Measurements from ENCODE around the gene ERC2. TPM values are rescaled to one million over a fixed set of nuclear protein-coding genes. Genes with fewer than 3 reads are reported as not detected.
"Not testable (repeated sequence)": the region's sequence is repeated elsewhere in the genome, so short reads cannot be mapped to it uniquely, and the experiment has no call there.

Gene ERC2
- total RNA-seq, 3 donors from 2014 or later (not counting 1 experiment from before 2014, with no cell fraction given), result not detected

DNA sequence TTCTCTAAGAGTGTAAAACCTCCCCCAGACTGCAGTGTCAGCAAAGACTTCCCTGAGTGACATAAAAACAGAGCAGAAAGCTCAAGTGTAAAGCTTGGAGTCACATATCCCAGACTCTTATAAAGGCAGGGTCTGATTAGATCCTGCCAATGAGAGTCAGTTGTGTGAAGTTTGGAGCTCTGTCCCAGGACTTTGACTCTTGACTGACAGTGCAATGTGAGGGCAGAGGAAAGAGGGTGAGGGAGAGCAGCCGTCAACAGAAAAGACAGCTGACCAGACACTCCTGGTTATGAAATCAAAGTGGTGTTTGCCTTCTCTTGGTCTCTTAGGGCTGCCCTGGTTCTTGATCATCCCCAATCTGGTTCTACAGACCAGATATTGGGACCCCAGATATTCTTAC, 393.2 kb downstream of the ERC2 start:
- no peak for DNase-seq
- 80% methylated on average over 1 of the region's 1 CpG for WGBS (ENCODE audit: insufficient coverage)
- Histone ChIP-seq H3K4me1 (ENCODE audit: control insufficient read depth, insufficient read depth, low read length) (no peaks in the 10 kb centered on the region), H3K36me3 (ENCODE audit: control insufficient read depth, insufficient read depth, low read length) (no peaks in the 10 kb centered on the region), H3K9me3 (ENCODE audit: control insufficient read depth, insufficient read depth, low read length) (no peaks in the 10 kb centered on the region), H3K4me3 (ENCODE audit: low read length) (no peak overlapping the region), H3K27ac (ENCODE audit: low read length) (no peak overlapping the region), H3K27me3 (ENCODE audit: control insufficient read depth, insufficient read depth, low read length) (no peaks in the 10 kb centered on the region)
- Mint-ChIP-seq H3K27me3 (ENCODE audit: low read depth in 2 of 2) (no peaks in the 10 kb centered on the region), H3K9me3 (no peaks in the 10 kb centered on the region), H3K27ac (no peak overlapping the region), H3K4me3 (no peak overlapping the region), H3K4me1 (no peaks in the 10 kb centered on the region), H3K36me3 (no peaks in the 10 kb centered on the region)
- TF ChIP-seq CTCF (IDR thresholded peaks at IDR 0.05), result no peak
- ATAC-seq, result no peak
- intact Hi-C loops (cut with micrococcal nuclease), result no loop called here

- Histone ChIP-seq H3K9me3 (ENCODE audit: control insufficient read depth, insufficient read depth, low read length) (no peaks in the 10 kb centered on the region), H3K36me3 (ENCODE audit: control insufficient read depth, insufficient read depth, low read length) (no peaks in the 10 kb centered on the region), H3K27me3 (ENCODE audit: control insufficient read depth, insufficient read depth, low read length) (no peaks in the 10 kb centered on the region), H3K4me1 (ENCODE audit: control insufficient read depth, insufficient read depth, low read length) (no peaks in the 10 kb centered on the region), H3K27ac (ENCODE audit: low read length) (no peak overlapping the region), H3K4me3 (ENCODE audit: low read length) (no peak overlapping the region)
- no peaks in the 10 kb centered on the region for H3K27me3 Mint-ChIP-seq (ENCODE audit: low read depth in 2 of 2)
- H3K9me3 Mint-ChIP-seq, result peaks cover 7 to 8% of the 10 kb centered on the region in 2 donors
- no peaks in the 10 kb centered on the region for H3K4me1 Mint-ChIP-seq
- H3K36me3 Mint-ChIP-seq, result peaks cover 5% of the 10 kb centered on the region
- no peak for ATAC-seq
- no peak for TF ChIP-seq CTCF (IDR thresholded peaks at IDR 0.05)
- H3K4me3 Mint-ChIP-seq, result no peak overlapping the region
- DNase-seq, result no peak
- intact Hi-C loops (cut with micrococcal nuclease), result no loop called here
- no peak overlapping the region for H3K27ac Mint-ChIP-seq
Measured at GRCh38 chr3:56069766-56070165, 398.5 kb downstream of the ERC2 start.

DNA sequence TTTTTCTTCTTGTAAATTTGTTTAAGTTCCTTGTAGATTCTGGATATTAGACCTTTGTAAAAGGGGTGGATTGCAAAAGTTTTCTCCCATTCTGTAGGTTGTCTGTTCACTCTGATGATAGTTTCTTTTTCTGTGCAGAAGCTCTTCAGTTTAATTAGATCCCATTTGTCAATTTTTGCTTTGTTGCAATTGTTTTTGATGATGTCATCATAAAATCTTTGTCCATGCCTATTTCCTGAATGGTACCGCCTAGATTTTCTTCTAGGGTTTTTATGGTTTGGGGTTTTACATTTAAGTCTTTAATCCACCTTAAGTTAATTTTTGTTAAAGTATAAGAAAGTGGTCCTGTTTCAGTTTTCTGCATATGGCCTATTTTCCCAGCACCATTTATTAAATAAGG, 401.9 kb downstream of the ERC2 start:
- DNase-seq; H3K36me3 ChIP-seq (ENCODE audit: control insufficient read depth, insufficient read depth, low read length); H3K4me3 Mint-ChIP-seq; H3K27me3 ChIP-seq (ENCODE audit: control insufficient read depth, insufficient read depth, low read length); H3K27me3 Mint-ChIP-seq (ENCODE audit: low read depth in 2 of 2); H3K4me3 ChIP-seq (ENCODE audit: low read length); H3K27ac ChIP-seq (ENCODE audit: low read length); H3K27ac Mint-ChIP-seq; H3K4me1 ChIP-seq (ENCODE audit: control insufficient read depth, insufficient read depth, low read length); intact Hi-C loops (cut with micrococcal nuclease); H3K9me3 ChIP-seq (ENCODE audit: control insufficient read depth, insufficient read depth, low read length); H3K36me3 Mint-ChIP-seq; ATAC-seq; H3K4me1 Mint-ChIP-seq: not testable (repeated sequence)
- WGBS (ENCODE audit: insufficient coverage), result 100% methylated on average over 1 of the region's 1 CpG
- peaks cover 7 to 10% of the 10 kb centered on the region in 2 donors for H3K9me3 Mint-ChIP-seq

DNA sequence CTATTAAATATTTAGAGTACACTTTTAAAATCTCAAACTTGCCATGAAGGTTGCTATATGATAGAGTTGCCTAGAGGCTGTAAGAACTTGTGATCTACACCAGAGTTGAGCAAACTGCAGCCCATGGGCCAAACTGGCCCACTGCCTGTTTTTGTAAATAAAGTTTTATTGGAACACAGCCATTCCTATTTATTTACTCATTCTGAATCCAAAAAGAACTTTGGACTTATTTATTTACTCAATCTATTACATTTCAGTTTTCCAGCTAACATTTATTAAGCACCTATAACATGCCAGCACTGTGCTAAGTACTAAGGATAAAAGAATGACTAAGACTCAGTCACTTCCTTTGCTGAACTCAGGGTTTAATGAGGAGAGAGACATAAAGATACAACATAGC, 403.6 kb downstream of the ERC2 start:
- no peak for TF ChIP-seq CTCF (IDR thresholded peaks at IDR 0.05)
- ATAC-seq, result no peak
- Histone ChIP-seq H3K4me1 (ENCODE audit: control insufficient read depth, insufficient read depth, low read length) (no peaks in the 10 kb centered on the region), H3K36me3 (ENCODE audit: control insufficient read depth, insufficient read depth, low read length) (no peaks in the 10 kb centered on the region), H3K27me3 (ENCODE audit: control insufficient read depth, insufficient read depth, low read length) (no peaks in the 10 kb centered on the region), H3K4me3 (ENCODE audit: low read length) (no peak overlapping the region), H3K27ac (ENCODE audit: low read length) (no peak overlapping the region), H3K9me3 (ENCODE audit: control insufficient read depth, insufficient read depth, low read length) (no peaks in the 10 kb centered on the region)
- intact Hi-C loops (cut with micrococcal nuclease), result no loop called here
- DNase-seq, result no peak
- H3K36me3 Mint-ChIP-seq, result peaks cover 5% of the 10 kb centered on the region
- H3K4me3 Mint-ChIP-seq, result no peak overlapping the region
- H3K4me1 Mint-ChIP-seq, result no peaks in the 10 kb centered on the region
- no peak overlapping the region for H3K27ac Mint-ChIP-seq
- H3K27me3 Mint-ChIP-seq (ENCODE audit: low read depth in 2 of 2), result no peaks in the 10 kb centered on the region
- H3K9me3 Mint-ChIP-seq, result peaks cover 7 to 10% of the 10 kb centered on the region in 2 donors

All from natural killer cell (primary cell).